DND-41 (cell line): Measurements from ENCODE around the gene RAMP2.
A peak's percentile ranks its signal among the peaks of the same experiment; 100 is the strongest.

Source experiments
- ATAC-seq: fragments of 200-7000 bp; cut with Tn5 transposase; 3 replicates; pipeline ENCODE4 v1.9.1; 2021; ENCODE audit warnings: low read depth; ENCODE audit not compliant: insufficient read depth
- DNase-seq: peaks from one replicate; pipeline ENCODE4 v3.0.0-alpha.2; 2020
- H2AFZ ChIP-seq: 2 replicates; pipeline ENCODE4 v1.6.0; 2012; ENCODE audit warnings: low read depth, low read length
- H3K27ac ChIP-seq: 2 replicates; pipeline ENCODE4 v1.5.1; 2012; ENCODE audit warnings: low read length, inconsistent platforms
- H3K27me3 ChIP-seq: fragments of 200-600 bp; sonication (generic); 2 replicates; pipeline ENCODE4 v1.6.0; 2012; ENCODE audit warnings: low read length, mild to moderate bottlenecking, inconsistent platforms; ENCODE audit not compliant: insufficient read depth, poor library complexity
- H3K36me3 ChIP-seq: 2 replicates; pipeline ENCODE4 v1.5.1; 2012; ENCODE audit warnings: low read length, inconsistent platforms; ENCODE audit not compliant: insufficient read depth
- H3K4me1 ChIP-seq: 2 replicates; pipeline ENCODE4 v1.5.1; 2012; ENCODE audit warnings: mild to moderate bottlenecking, low read length; ENCODE audit not compliant: insufficient read depth
- H3K4me2 ChIP-seq: 2 replicates; pipeline ENCODE4 v1.6.0; 2012; ENCODE audit warnings: mild to moderate bottlenecking, moderate library complexity, low read length, inconsistent platforms; ENCODE audit not compliant: insufficient read depth
- H3K4me3 ChIP-seq, 2 experiments: fragments of 200-600 bp in 1 of 2; shearing (Covaris generic) in 1 of 2; 2 replicates each; pipeline ENCODE4 v1.5.1; 2012 to 2016; ENCODE audit warnings: inconsistent platforms in 2 of 2, low read length in 2 of 2, mild to moderate bottlenecking in 2 of 2, low read depth in 1 of 2, moderate library complexity in 1 of 2
- H3K79me2 ChIP-seq: 2 replicates; pipeline ENCODE4 v1.6.0; 2012; ENCODE audit warnings: low read length, inconsistent platforms; ENCODE audit not compliant: insufficient read depth
- H3K9ac ChIP-seq: 2 replicates; pipeline ENCODE4 v1.6.0; 2012; ENCODE audit warnings: low read depth, mild to moderate bottlenecking, inconsistent platforms, low read length, moderate library complexity
- H3K9me3 ChIP-seq: 2 replicates; pipeline ENCODE4 v1.5.1; 2012; ENCODE audit warnings: low read length, moderate library complexity, mild to moderate bottlenecking, inconsistent platforms; ENCODE audit not compliant: insufficient read depth, severe bottlenecking
- H4K20me1 ChIP-seq: 2 replicates; pipeline ENCODE4 v1.6.0; 2012; ENCODE audit warnings: low read length; ENCODE audit not compliant: insufficient read depth
- CTCF ChIP-seq: IDR thresholded peaks from 2 replicates; pipeline ENCODE4 v1.5.1; 2012; ENCODE audit warnings: borderline replicate concordance, low read length, moderate library complexity, mild to moderate bottlenecking; ENCODE audit not compliant: poor library complexity, severe bottlenecking; ENCODE audit errors: extremely low read depth
- EZH2 ChIP-seq: IDR thresholded peaks from 3 replicates; pipeline ENCODE4 v1.6.1; 2012; ENCODE audit warnings: borderline replicate concordance, low read depth, mild to moderate bottlenecking, moderate library complexity, low read length, inconsistent platforms; ENCODE audit not compliant: severe bottlenecking

The RAMP2 gene

GRCh38 chr17:42772945-42773289 is 11.9 kb downstream of the RAMP2 start:
- Histone ChIP-seq H3K4me3 (peak overlapping the region; percentile 61 to 93; a peak in 3 of 4 replicates), H3K27me3 (no peaks in the 10 kb centered on the region), H3K9me3 (no peaks in the 10 kb centered on the region), H3K4me2 (peak overlapping the region; percentile 86), H3K79me2 (peaks cover 22% of the 10 kb centered on the region), H3K4me1 (peaks cover 24% of the 10 kb centered on the region), H3K36me3 (peaks cover 29% of the 10 kb centered on the region), H3K9ac (peak overlapping the region; percentile 82), H2AFZ (peak overlapping the region; percentile 95), H3K27ac (peak overlapping the region; percentile 88), H4K20me1 (no peaks in the 10 kb centered on the region)
- no peak for DNase-seq
- ATAC-seq: peak; percentile 31
- TF ChIP-seq CTCF (no peak), EZH2 (no peak)

DNA sequence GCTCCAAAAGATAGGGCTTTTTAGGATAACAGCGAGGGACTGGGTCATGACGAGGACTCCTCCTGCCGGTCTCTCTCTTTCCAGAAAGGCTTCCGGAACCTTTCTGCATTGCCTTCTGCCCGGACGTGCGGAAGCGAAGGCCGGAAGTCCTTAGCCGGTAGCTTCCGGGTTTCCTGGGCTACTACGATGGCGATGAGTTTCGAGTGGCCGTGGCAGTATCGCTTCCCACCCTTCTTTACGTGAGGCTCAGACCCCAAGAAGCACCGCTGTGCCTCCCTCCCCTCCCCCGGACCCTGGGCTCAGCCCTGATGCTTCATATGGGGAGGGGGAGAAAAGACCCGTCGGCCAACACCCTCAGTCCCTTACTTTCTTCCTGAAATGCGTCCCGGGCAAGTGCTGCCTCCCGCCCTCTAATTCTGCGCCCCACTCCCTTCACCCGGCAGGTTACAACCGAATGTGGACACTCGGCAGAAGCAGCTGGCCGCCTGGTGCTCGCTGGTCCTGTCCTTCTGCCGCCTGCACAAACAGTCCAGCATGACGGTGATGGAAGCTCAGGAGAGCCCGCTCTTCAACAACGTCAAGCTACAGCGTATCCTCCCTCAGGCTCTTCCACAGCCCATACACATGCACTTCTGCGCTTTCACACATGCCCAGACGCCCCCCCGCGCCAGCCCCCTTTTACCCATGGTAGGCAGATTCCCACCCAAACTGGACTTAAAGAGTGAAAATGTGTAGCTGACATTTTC is 12.4 kb downstream of the RAMP2 start, which contains the start of gene VPS25:
TSS of gene VPS25 (plus strand) at position 160 of the 746 bp plus-strand sequence. CDS start at position 187, 27 bp downstream.
- Histone ChIP-seq H3K4me1 (peaks cover 24% of the 10 kb centered on the region), H3K9ac (peak within 1 kb of the TSS; percentile 82), H4K20me1 (no peaks in the 10 kb centered on the region), H3K36me3 (peaks cover 35% of the 10 kb centered on the region), H3K27ac (peak within 1 kb of the TSS; percentile 88), H3K79me2 (peaks cover 22% of the 10 kb centered on the region), H2AFZ (peak within 1 kb of the TSS; percentile 95), H3K4me3 (peak within 1 kb of the TSS; percentile 61 to 93), H3K9me3 (no peaks in the 10 kb centered on the region), H3K27me3 (no peaks in the 10 kb centered on the region), H3K4me2 (peak within 1 kb of the TSS; percentile 86)
- TF ChIP-seq EZH2 (no peak), CTCF (peak; percentile 33)
- ATAC-seq: peak; percentile 98
- peak; percentile 85 for DNase-seq

DNA sequence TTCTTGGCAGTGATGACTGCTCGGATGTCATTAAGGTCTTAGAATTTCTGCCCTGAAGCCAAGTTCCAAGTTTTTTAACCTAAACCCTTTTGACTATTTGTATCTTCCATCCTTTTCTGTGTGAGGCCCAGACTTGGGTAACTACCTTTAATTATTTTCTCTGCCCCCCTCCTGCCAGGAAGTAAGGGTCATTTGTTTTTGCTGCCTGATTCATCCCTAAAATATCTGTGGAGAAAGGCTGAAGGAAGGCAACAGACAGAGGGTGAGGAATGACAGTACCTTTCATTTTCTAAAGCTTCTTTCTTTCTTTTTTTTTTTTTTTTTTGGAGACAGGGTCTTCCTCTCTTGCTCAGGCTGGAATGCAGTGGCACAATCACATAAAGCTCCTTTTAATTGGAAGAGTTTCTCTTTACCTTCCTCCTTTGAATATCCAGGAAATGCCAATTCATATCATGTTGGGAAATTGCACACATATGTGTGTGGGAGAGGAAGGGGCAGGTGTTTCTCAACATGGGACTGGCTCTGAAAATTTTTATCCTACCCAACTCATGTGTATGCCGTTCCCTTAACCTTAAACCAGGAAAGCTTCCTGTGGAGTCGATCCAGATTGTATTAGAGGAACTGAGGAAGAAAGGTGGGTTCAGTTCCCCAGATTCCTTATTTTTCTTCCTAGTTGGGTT is 13.2 kb downstream of the RAMP2 start:
- Histone ChIP-seq H3K4me1 (peaks cover 24% of the 10 kb centered on the region), H3K27ac (peak overlapping the region; percentile 88), H3K27me3 (no peaks in the 10 kb centered on the region), H3K4me2 (peak overlapping the region; percentile 86), H2AFZ (peak overlapping the region; percentile 95), H3K4me3 (peak overlapping the region; percentile 61 to 93), H3K36me3 (peaks cover 42% of the 10 kb centered on the region), H4K20me1 (no peaks in the 10 kb centered on the region), H3K79me2 (peaks cover 22% of the 10 kb centered on the region), H3K9ac (peak overlapping the region; percentile 82), H3K9me3 (no peaks in the 10 kb centered on the region)
- DNase-seq (no peak), ATAC-seq (no peak)
- TF ChIP-seq CTCF: no peak
- TF ChIP-seq EZH2: no peak
